ENCODE measurements around the gene CBR4. TPM values are rescaled to one million over a fixed set of nuclear protein-coding genes. Genes with fewer than 3 reads are reported as not detected.
"Not testable (repeated sequence)": the region's sequence is repeated elsewhere in the genome, so short reads cannot be mapped to it uniquely, and the experiment has no call there.

Gene CBR4
- total RNA-seq, 1 donor, result 3.1 TPM

GRCh38 chr4:169015186-169015623 lies 5.2 kb upstream of the CBR4 start:
- peaks cover 7% of the 10 kb centered on the region for H3K4me1 ChIP-seq (ENCODE audit: insufficient read depth, low read length)
- no peaks in the 10 kb centered on the region for H3K27me3 ChIP-seq (ENCODE audit: insufficient read depth, low read length)

GRCh38 chr4:169014586-169014985 lies 4.5 kb upstream of the CBR4 start:
- H3K4me1 ChIP-seq (ENCODE audit: insufficient read depth, low read length), result peaks cover 7% of the 10 kb centered on the region
- H3K27me3 ChIP-seq (ENCODE audit: insufficient read depth, low read length), result no peaks in the 10 kb centered on the region
- H3K9me3 ChIP-seq (ENCODE audit: low read depth, low read length), result no peaks in the 10 kb centered on the region
- no peak overlapping the region for H3K4me3 ChIP-seq (ENCODE audit: low read length)

More at GRCh38 chr4:169015186-169015623, 5.2 kb upstream of the CBR4 start:
- no peaks in the 10 kb centered on the region for H3K9me3 ChIP-seq (ENCODE audit: low read depth, low read length)
- H3K4me3 ChIP-seq (ENCODE audit: low read length), result no peak overlapping the region

DNA sequence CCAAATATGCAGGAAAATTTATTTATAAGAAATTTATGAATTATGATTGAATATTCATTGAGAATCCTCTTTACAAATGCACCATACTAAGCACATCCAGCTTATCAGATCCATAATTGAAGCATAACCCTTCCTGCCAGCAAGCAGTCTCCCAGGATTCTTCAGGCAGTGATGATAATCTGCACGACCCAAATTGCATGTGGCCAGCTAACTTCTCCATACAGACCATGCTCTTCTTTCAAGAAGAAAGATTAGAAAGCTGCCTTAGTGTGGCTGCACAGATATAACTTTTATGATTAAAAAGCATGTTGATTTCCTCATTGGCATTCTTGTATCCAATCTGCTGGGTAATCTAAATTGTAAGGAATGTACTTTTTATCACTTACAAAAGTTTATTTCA lies 3.3 kb upstream of the CBR4 start:
- no peak overlapping the region for H3K4me3 ChIP-seq (ENCODE audit: low read length)
- peaks cover 17% of the 10 kb centered on the region for H3K4me1 ChIP-seq (ENCODE audit: insufficient read depth, low read length)
- H3K27me3 ChIP-seq (ENCODE audit: insufficient read depth, low read length), result no peaks in the 10 kb centered on the region
- H3K9me3 ChIP-seq (ENCODE audit: low read depth, low read length), result no peaks in the 10 kb centered on the region

- Histone ChIP-seq H3K9me3 (ENCODE audit: low read depth, low read length) (no peaks in the 10 kb centered on the region), H3K4me1 (ENCODE audit: insufficient read depth, low read length) (peaks cover 26% of the 10 kb centered on the region), H3K27me3 (ENCODE audit: insufficient read depth, low read length) (no peaks in the 10 kb centered on the region), H3K4me3 (ENCODE audit: low read length) (no peak overlapping the region)
Observed at GRCh38 chr4:169012049-169012448, 2.0 kb upstream of the CBR4 start.

GRCh38 chr4:169009286-169010124 lies 550 bp downstream of the CBR4 start:
- no peaks in the 10 kb centered on the region for H3K9me3 ChIP-seq (ENCODE audit: low read depth, low read length)
- peaks cover 19% of the 10 kb centered on the region for H3K4me1 ChIP-seq (ENCODE audit: insufficient read depth, low read length)
- peak overlapping the region; percentile 76 for H3K4me3 ChIP-seq (ENCODE audit: low read length)
- no peaks in the 10 kb centered on the region for H3K27me3 ChIP-seq (ENCODE audit: insufficient read depth, low read length)

DNA sequence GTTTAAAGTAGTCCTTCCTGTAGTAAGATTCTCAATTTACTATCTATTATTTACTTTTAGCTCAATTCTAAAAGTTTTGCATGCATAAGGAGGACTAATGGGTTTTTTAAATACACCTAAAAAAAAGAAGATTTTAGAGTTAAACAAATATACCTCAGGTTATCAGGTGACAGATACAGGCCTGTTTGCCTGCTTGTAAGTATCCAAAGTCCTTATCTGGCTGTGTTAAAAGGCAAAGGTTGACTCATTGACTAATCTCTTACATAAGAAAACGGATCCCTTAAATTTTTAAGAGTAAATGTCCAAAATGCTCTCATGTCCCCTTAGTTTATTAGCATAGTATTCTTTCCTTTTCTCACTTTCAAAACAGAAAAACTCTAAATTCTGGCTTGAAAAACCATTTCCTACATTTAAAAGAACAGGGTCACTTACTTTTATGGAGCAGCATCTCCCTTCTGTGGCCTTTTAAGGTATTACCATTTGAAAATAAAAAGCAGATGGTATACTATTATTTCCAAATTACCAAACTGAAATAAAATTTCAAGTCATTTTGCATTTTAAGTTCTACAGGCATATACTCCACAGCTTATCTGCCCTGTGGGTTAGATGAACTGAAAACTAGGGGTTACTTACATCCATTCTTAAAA lies 4.5 kb downstream of the CBR4 start:
- H3K4me1 ChIP-seq (ENCODE audit: insufficient read depth, low read length), result peaks cover 19% of the 10 kb centered on the region
- H3K9me3 ChIP-seq (ENCODE audit: low read depth, low read length), result no peaks in the 10 kb centered on the region
- no peak overlapping the region for H3K4me3 ChIP-seq (ENCODE audit: low read length)
- no peaks in the 10 kb centered on the region for H3K27me3 ChIP-seq (ENCODE audit: insufficient read depth, low read length)

GRCh38 chr4:169000315-169000714 lies 9.7 kb downstream of the CBR4 start:
- H3K9me3 ChIP-seq (ENCODE audit: low read depth, low read length), result no peaks in the 10 kb centered on the region
- no peaks in the 10 kb centered on the region for H3K27me3 ChIP-seq (ENCODE audit: insufficient read depth, low read length)
- H3K4me3 ChIP-seq (ENCODE audit: low read length), result no peak overlapping the region
- H3K4me1 ChIP-seq (ENCODE audit: insufficient read depth, low read length), result no peaks in the 10 kb centered on the region

GRCh38 chr4:168999809-169000208 lies 10.2 kb downstream of the CBR4 start:
- Histone ChIP-seq H3K4me3 (ENCODE audit: low read length) (no peak overlapping the region), H3K9me3 (ENCODE audit: low read depth, low read length) (no peaks in the 10 kb centered on the region), H3K27me3 (ENCODE audit: insufficient read depth, low read length) (no peaks in the 10 kb centered on the region), H3K4me1 (ENCODE audit: insufficient read depth, low read length) (no peaks in the 10 kb centered on the region)

DNA sequence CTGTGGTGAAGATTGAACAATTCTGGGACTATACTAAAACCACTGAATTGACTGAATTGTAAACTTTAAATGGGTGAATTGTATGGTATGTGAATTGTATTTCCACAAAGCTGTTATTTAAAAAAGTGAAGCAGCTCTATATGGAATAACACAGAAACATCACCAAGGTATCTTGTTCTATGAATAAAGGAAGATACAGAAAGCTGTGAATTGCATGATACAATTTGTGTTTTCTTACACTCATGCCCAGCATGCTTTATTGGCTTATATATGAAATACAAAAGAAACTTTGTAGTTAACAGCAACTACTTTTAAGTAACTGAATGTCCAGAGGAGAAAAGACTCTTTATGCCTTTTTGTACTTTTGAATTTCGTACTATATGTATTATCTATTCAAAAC lies 11.5 kb downstream of the CBR4 start:
- Histone ChIP-seq H3K4me3 (ENCODE audit: low read length) (no peak overlapping the region), H3K4me1 (ENCODE audit: insufficient read depth, low read length) (peaks cover 3% of the 10 kb centered on the region)

DNA sequence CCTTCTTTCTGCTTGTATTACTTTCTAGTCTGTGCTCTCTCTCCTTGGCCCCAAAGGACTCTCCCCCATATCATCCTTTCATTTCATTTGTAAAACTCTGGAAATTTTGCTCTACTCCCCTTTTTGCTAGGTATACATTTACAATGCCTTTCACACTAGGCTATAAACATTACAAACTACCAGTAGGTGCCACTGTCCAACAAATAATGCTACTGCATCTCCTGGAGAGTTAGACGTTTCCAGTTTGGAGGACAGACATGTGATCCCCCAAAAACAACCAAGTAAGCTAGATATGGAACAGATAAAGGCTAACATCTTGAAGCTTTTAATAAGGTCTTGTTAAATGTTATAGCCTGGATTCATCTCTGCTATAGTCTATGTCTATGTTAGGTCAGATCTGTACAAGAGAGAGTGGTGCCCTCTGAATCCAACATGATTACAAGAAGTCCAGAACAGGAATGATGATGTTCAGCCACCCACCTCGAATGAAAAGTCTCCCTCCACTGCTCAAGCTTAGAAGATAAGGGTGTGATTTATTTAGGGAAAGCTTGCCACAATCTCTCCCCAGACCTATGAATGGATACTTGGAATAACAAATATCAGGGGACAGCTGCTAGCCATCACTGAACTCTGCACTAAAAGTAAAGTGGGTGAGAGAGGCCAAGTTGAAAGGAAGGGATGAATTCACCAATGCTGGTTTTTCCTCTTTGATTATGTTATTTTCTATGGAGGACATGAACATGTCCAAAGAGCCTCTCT lies 14.3 kb downstream of the CBR4 start:
- Histone ChIP-seq H3K4me3 (ENCODE audit: low read length) (no peak overlapping the region), H3K4me1 (ENCODE audit: insufficient read depth, low read length) (peaks cover 3% of the 10 kb centered on the region), H3K27me3 (ENCODE audit: insufficient read depth, low read length) (no peaks in the 10 kb centered on the region), H3K9me3 (ENCODE audit: low read depth, low read length) (no peaks in the 10 kb centered on the region)

More for the DNA sequence above, 11.5 kb downstream of the CBR4 start:
- no peaks in the 10 kb centered on the region for H3K9me3 ChIP-seq (ENCODE audit: low read depth, low read length)
- no peaks in the 10 kb centered on the region for H3K27me3 ChIP-seq (ENCODE audit: insufficient read depth, low read length)

- H3K9me3 ChIP-seq (ENCODE audit: low read depth, low read length), result no peaks in the 10 kb centered on the region
- peaks cover 3% of the 10 kb centered on the region for H3K4me1 ChIP-seq (ENCODE audit: insufficient read depth, low read length)
- H3K4me3 ChIP-seq (ENCODE audit: low read length), result no peak overlapping the region
- H3K27me3 ChIP-seq (ENCODE audit: insufficient read depth, low read length), result no peaks in the 10 kb centered on the region
Observed at GRCh38 chr4:168994958-168995357, 15.1 kb downstream of the CBR4 start.

GRCh38 chr4:168993714-168994510 lies 16.1 kb downstream of the CBR4 start:
- Histone ChIP-seq H3K4me3 (ENCODE audit: low read length) (no peak overlapping the region), H3K27me3 (ENCODE audit: insufficient read depth, low read length) (no peaks in the 10 kb centered on the region), H3K4me1 (ENCODE audit: insufficient read depth, low read length) (peaks cover 3% of the 10 kb centered on the region), H3K9me3 (ENCODE audit: low read depth, low read length) (no peaks in the 10 kb centered on the region)

GRCh38 chr4:168992952-168993482 lies 17.0 kb downstream of the CBR4 start:
- not testable (repeated sequence) for H3K27me3 ChIP-seq (ENCODE audit: insufficient read depth, low read length); H3K9me3 ChIP-seq (ENCODE audit: low read depth, low read length); H3K4me1 ChIP-seq (ENCODE audit: insufficient read depth, low read length); H3K4me3 ChIP-seq (ENCODE audit: low read length)

GRCh38 chr4:168981942-168982341 lies 28.1 kb downstream of the CBR4 start:
- Histone ChIP-seq H3K4me1 (ENCODE audit: insufficient read depth, low read length) (no peaks in the 10 kb centered on the region), H3K27me3 (ENCODE audit: insufficient read depth, low read length) (no peaks in the 10 kb centered on the region), H3K4me3 (ENCODE audit: low read length) (no peak overlapping the region), H3K9me3 (ENCODE audit: low read depth, low read length) (peaks cover 28% of the 10 kb centered on the region)

Data from mononuclear cell (primary cell).